ENCODE measurements around the gene SRP14.
"Not testable (repeated sequence)": the region's sequence is repeated elsewhere in the genome, so short reads cannot be mapped to it uniquely, and the experiment has no call there.

SRP14 gene

DNA sequence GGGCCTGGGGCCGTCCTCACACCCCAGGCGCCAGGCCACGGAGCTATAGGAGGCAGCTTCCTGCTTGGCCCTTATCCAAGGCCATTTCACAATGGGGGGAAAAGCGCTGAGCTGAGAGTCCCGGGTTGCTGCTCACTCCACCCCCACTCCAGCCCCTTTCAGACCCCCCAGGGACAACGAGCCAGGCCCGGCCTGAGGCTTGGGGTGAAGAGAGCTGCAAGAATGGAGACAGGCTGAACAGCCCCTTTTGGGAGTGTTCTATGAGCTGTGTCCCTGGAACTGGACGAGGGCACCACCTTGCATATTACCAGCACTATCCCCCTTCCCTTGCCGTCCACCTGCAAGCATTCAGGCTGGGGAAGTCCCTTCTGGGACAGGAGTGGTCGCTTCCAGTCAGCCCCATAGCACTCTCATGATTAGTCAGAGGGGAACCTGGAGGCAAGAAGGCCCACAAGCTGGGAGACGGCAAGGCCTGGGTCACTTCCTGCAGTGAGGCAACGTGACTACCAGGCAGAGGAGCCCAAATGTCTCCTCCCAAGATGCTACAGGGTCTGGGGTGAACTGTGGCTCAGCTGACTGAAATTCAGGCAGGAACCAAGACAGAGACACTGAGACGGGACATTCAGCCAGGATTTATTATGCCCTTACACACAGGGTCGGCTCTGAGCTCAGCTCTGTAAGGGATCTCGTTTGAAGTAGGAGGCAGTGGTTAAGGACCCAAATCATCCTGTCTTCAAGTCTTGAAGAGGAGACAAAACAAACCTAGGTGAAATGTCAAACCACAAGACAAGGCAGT is 8.6 kb upstream of the SRP14 start:
- Mint-ChIP-seq H3K27ac (peak overlapping the region; percentile 94), H3K4me1 (ENCODE audit: low read depth) (peaks cover 83% of the 10 kb centered on the region), H3K9me3 (no peaks in the 10 kb centered on the region), H3K36me3 (ENCODE audit: low read depth) (peaks cover 4% of the 10 kb centered on the region), H3K4me3 (peak overlapping the region; percentile 60), H3K27me3 (no peaks in the 10 kb centered on the region)

- peak overlapping the region; percentile 43 for H3K4me3 Mint-ChIP-seq
- H3K4me1 Mint-ChIP-seq (ENCODE audit: low read depth) = peaks cover 76% of the 10 kb centered on the region
- H3K27me3 Mint-ChIP-seq = no peaks in the 10 kb centered on the region
Measured at GRCh38 chr15:40046721-40047414, 7.9 kb upstream of the SRP14 start.

DNA sequence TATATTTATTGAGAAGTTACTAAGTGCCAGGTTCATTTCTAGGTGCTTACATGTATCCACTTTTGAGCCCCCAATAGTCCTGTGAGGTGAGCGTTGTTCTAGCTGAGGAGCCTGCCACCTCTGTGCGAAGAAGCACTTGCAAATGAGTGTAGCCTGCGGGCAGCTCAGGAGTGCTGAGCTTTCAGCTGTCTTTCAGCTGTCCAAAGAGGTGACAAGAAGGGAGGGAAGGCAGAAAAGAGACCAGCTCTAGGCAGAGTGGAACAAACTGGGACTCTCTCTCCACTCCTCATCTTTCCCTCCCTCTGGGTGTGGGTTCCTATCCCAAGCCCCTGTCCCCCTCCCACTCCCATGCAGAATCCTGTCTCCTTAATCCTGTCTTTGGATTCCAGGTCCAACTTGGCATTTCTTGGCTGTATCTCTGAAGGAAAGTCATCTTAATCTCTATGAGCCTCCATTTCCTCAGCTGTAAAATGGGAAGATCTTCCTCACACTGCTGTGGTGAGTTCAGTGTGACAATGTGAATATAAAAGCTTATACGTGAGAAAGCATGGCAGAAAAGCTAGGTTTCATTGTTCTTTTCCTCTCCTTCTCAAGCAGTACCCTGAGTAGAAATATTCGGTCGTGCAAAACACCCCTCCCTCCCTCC is 6.7 kb upstream of the SRP14 start:
- H3K4me1 Mint-ChIP-seq (ENCODE audit: low read depth) = peaks cover 75% of the 10 kb centered on the region
- H3K27ac Mint-ChIP-seq = peak overlapping the region; percentile 69
- H3K36me3 Mint-ChIP-seq (ENCODE audit: low read depth) = peaks cover 4% of the 10 kb centered on the region
- no peak overlapping the region for H3K4me3 Mint-ChIP-seq
- no peaks in the 10 kb centered on the region for H3K27me3 Mint-ChIP-seq
- H3K9me3 Mint-ChIP-seq = no peaks in the 10 kb centered on the region

More at GRCh38 chr15:40046721-40047414, 7.9 kb upstream of the SRP14 start:
- peaks cover 4% of the 10 kb centered on the region for H3K36me3 Mint-ChIP-seq (ENCODE audit: low read depth)
- peak overlapping the region; percentile 94 for H3K27ac Mint-ChIP-seq
- H3K9me3 Mint-ChIP-seq = no peaks in the 10 kb centered on the region

DNA sequence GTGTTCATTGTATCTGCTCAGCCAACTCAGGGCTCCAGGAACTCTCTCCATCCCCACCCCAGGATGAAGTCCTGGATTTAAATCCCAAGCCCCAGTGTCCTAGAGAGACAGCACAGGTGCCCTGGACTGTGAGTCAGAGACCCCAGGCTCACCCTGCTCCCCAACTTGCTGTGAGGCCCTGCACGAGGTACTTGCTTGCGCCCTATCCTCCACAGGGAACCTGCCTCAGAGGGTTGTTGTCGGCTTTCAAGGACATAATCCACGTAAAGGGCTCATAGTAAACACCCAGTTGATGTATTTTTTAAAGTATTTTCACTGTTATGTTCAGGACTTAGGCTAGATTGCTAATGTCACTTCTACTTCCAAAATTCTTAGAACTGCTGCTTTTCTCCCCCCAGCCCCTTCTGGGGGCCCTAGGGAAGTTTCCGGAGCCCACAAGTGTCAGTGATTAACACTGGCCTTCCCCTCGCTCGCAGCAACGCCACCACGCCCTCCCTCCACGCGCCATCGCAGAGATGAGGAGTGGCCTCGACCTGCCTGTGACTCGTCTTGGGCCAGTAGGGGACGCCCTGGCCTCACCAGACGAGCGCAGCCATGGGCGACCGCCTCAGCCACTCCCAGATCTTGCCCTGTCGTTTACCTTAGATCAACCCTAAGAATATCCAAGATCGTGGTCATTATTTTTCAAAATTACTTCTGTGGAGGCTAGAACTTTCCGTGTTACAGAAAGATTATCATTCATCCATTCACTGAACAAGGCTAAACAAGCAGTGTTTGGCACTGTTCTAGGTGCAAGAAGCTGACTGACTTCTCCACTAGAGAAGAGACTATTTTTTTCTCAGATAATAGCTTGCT is 6.0 kb upstream of the SRP14 start:
- H3K27ac Mint-ChIP-seq = peak overlapping the region; percentile 69

GRCh38 chr15:40043927-40044716 is 5.1 kb upstream of the SRP14 start:
- Mint-ChIP-seq H3K27ac (peak overlapping the region; percentile 69), H3K9me3 (no peaks in the 10 kb centered on the region), H3K36me3 (ENCODE audit: low read depth) (peaks cover 10% of the 10 kb centered on the region), H3K27me3 (no peaks in the 10 kb centered on the region), H3K4me1 (ENCODE audit: low read depth) (peaks cover 75% of the 10 kb centered on the region), H3K4me3 (peak overlapping the region; percentile 67)

More for the DNA sequence above, 6.0 kb upstream of the SRP14 start:
- Mint-ChIP-seq H3K27me3 (no peaks in the 10 kb centered on the region), H3K4me3 (peak overlapping the region; percentile 67), H3K9me3 (no peaks in the 10 kb centered on the region), H3K4me1 (ENCODE audit: low read depth) (peaks cover 78% of the 10 kb centered on the region), H3K36me3 (ENCODE audit: low read depth) (peaks cover 7% of the 10 kb centered on the region)

DNA sequence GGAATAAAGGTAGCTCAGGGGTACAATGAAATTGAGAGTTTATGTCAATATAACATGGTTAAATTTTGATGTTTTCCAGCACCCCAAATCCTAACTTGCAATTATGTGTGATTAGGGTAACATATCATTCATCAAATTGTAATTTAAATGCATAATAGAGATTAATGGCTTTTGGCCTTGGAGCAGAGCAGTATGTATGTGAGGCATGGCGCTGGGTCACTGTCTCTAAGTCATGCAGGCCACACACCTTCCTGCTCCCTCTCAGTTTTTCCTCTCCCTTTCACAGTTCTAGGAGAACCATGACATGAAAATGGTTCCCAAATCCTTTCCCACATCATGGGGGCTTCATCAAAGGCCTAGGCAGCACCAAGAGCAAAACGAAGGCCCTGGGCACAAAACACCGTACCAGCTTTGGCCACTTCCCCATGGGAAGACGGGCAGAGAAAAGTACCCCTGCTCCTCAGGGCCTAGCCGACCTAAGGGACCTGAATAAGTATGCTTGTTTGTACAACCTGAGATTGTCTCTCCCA is 3.9 kb upstream of the SRP14 start:
- Mint-ChIP-seq H3K27ac (no peak overlapping the region), H3K9me3 (no peaks in the 10 kb centered on the region), H3K4me3 (no peak overlapping the region), H3K27me3 (no peaks in the 10 kb centered on the region), H3K4me1 (ENCODE audit: low read depth) (peaks cover 69% of the 10 kb centered on the region), H3K36me3 (ENCODE audit: low read depth) (peaks cover 18% of the 10 kb centered on the region)

GRCh38 chr15:40040770-40041169 is 1.8 kb upstream of the SRP14 start:
- H3K4me3 Mint-ChIP-seq = peak overlapping the region; percentile 99

GRCh38 chr15:40040293-40040635 is 1.3 kb upstream of the SRP14 start:
- H3K9me3 Mint-ChIP-seq = no peaks in the 10 kb centered on the region
- H3K36me3 Mint-ChIP-seq (ENCODE audit: low read depth) = peaks cover 43% of the 10 kb centered on the region

More at GRCh38 chr15:40040770-40041169, 1.8 kb upstream of the SRP14 start:
- H3K36me3 Mint-ChIP-seq (ENCODE audit: low read depth) = peaks cover 39% of the 10 kb centered on the region
- no peaks in the 10 kb centered on the region for H3K27me3 Mint-ChIP-seq
- no peaks in the 10 kb centered on the region for H3K9me3 Mint-ChIP-seq
- peaks cover 68% of the 10 kb centered on the region for H3K4me1 Mint-ChIP-seq (ENCODE audit: low read depth)
- peak overlapping the region; percentile 97 for H3K27ac Mint-ChIP-seq

DNA sequence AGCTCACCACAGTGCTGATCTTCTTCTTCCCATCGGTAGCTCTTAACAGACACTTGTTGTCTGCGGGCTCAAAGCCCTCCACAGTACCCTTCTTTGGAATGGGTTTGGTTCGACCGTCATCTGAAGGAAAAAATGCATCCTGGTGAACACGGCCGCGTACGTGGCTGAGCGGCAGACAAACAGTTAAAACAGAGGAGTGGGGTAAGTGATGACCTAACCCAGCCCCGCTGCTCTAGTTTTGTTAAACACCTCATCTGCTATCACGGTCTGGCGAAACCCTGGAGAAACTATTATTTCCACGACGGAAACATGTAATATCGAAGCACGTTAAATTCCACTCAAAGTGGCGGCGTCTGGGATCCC is 725 bp downstream of the SRP14 start:
- peak overlapping the region; percentile 97 for H3K27ac Mint-ChIP-seq

More at GRCh38 chr15:40040293-40040635, 1.3 kb upstream of the SRP14 start:
- Mint-ChIP-seq H3K27me3 (no peaks in the 10 kb centered on the region), H3K4me3 (peak overlapping the region; percentile 99), H3K4me1 (ENCODE audit: low read depth) (peaks cover 66% of the 10 kb centered on the region), H3K27ac (peak overlapping the region; percentile 97)

GRCh38 chr15:40037721-40038120 is 1.3 kb downstream of the SRP14 start:
- Mint-ChIP-seq H3K4me3 (peak overlapping the region; percentile 99), H3K4me1 (ENCODE audit: low read depth) (peaks cover 55% of the 10 kb centered on the region), H3K9me3 (no peaks in the 10 kb centered on the region), H3K36me3 (ENCODE audit: low read depth) (peaks cover 59% of the 10 kb centered on the region), H3K27ac (peak overlapping the region; percentile 97), H3K27me3 (no peaks in the 10 kb centered on the region)

More for the DNA sequence above, 725 bp downstream of the SRP14 start:
- Mint-ChIP-seq H3K9me3 (no peaks in the 10 kb centered on the region), H3K4me1 (ENCODE audit: low read depth) (peaks cover 55% of the 10 kb centered on the region), H3K27me3 (no peaks in the 10 kb centered on the region), H3K36me3 (ENCODE audit: low read depth) (peaks cover 54% of the 10 kb centered on the region), H3K4me3 (peak overlapping the region; percentile 99)

- not testable (repeated sequence) for H3K9me3 Mint-ChIP-seq, H3K27me3 Mint-ChIP-seq, H3K27ac Mint-ChIP-seq, H3K4me3 Mint-ChIP-seq
- Mint-ChIP-seq H3K36me3 (ENCODE audit: low read depth) (peaks cover 73% of the 10 kb centered on the region), H3K4me1 (ENCODE audit: low read depth) (peaks cover 41% of the 10 kb centered on the region)
Measured at GRCh38 chr15:40035182-40035581, 3.8 kb downstream of the SRP14 start.

DNA sequence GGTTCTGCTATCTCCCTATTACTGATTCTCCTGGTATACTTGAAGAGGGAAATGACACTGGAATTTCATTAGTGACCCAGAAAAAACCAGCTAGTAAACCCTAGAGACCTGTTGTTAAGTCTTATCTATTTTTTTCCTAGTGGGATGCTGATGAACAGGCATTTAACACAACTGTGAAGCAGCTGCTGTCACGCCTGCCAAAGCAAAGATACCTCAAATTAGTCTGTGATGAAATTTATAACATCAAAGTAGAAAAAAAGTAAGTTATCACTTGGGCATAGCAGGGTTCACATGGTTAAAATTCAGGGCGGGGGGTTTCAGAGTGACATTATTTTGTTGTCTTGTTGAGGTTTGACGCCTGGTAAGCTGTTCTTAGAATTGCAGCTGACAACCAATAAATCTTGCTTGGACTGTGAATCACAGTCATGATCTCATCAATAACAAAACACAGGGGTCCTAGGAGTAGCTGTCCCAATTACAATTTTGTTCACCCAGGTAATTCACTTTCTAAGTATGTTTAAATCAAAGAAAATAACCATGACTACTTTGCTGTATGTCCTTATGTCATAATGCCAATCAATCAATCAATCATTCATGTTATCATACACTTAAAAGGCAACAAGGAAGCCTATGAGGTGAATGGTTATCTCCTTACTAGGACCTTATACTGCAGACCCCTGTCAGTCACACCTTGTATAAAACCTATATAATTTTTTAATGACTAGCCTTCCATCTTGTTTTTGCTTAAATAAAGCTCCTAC is 4.6 kb downstream of the SRP14 start:
- H3K27ac Mint-ChIP-seq = no peak overlapping the region
- H3K36me3 Mint-ChIP-seq (ENCODE audit: low read depth) = peaks cover 77% of the 10 kb centered on the region
- no peaks in the 10 kb centered on the region for H3K9me3 Mint-ChIP-seq
- H3K4me3 Mint-ChIP-seq = no peak overlapping the region
- no peaks in the 10 kb centered on the region for H3K27me3 Mint-ChIP-seq
- H3K4me1 Mint-ChIP-seq (ENCODE audit: low read depth) = peaks cover 36% of the 10 kb centered on the region

Measured in stimulated activated naive CD8-positive, alpha-beta T cell treated with anti-CD3 and anti-CD28 coated beads, Interleukin-15, Interleukin-2, amounts not matched to agents 100 ng/mL and 50 ng/mL, for 24 hours (primary cell).